ENCODE data around the gene GPC3. TPM values are rescaled to one million over a fixed set of nuclear protein-coding genes. Genes with fewer than 3 reads are reported as not detected.

GPC3 gene
- total RNA-seq, 3 donors from 2014 or later (not counting 1 experiment from before 2014, with no cell fraction given) = not detected

- intact Hi-C loops (cut with micrococcal nuclease) = no loop called here
- 97% methylated on average over 4 of the region's 5 CpGs for whole genome bisulfite sequencing (ENCODE audit: insufficient coverage)
Observed at GRCh38 chrX:133513123-133513522, 472.3 kb downstream of the GPC3 start.

GRCh38 chrX:133511041-133511440 lies 474.4 kb downstream of the GPC3 start:
- ATAC-seq (no peak), DNase-seq (no peak)
- WGBS (ENCODE audit: insufficient coverage) = 92% methylated on average over 3 of the region's 3 CpGs
- no peaks in the 10 kb centered on the region for H3K9me3 ChIP-seq (ENCODE audit: control insufficient read depth, insufficient read depth, low read length)
- Mint-ChIP-seq H3K4me3 (no peak overlapping the region), H3K27ac (no peak overlapping the region), H3K27me3 (ENCODE audit: low read depth in 2 of 2) (peaks cover 5 to 41% of the 10 kb centered on the region in 2 donors), H3K9me3 (no peaks in the 10 kb centered on the region), H3K4me1 (no peaks in the 10 kb centered on the region), H3K36me3 (no peaks in the 10 kb centered on the region)
- H3K4me1 ChIP-seq (ENCODE audit: control insufficient read depth, insufficient read depth, low read length) = no peaks in the 10 kb centered on the region
- no peaks in the 10 kb centered on the region for H3K27me3 ChIP-seq (ENCODE audit: control insufficient read depth, insufficient read depth, low read length)
- no peaks in the 10 kb centered on the region for H3K36me3 ChIP-seq (ENCODE audit: control insufficient read depth, insufficient read depth, low read length)
- no peak for TF ChIP-seq CTCF (IDR thresholded peaks at IDR 0.05)
- intact Hi-C loops (cut with micrococcal nuclease) = no loop called here
- no peak overlapping the region for H3K27ac ChIP-seq (ENCODE audit: low read length)
- H3K4me3 ChIP-seq (ENCODE audit: low read length) = no peak overlapping the region

More at GRCh38 chrX:133513123-133513522, 472.3 kb downstream of the GPC3 start:
- TF ChIP-seq CTCF (IDR thresholded peaks at IDR 0.05) = no peak
- no peak overlapping the region for H3K4me3 ChIP-seq (ENCODE audit: low read length)
- H3K9me3 Mint-ChIP-seq = no peaks in the 10 kb centered on the region
- H3K4me3 Mint-ChIP-seq = no peak overlapping the region
- no peaks in the 10 kb centered on the region for H3K4me1 Mint-ChIP-seq
- H3K36me3 Mint-ChIP-seq = no peaks in the 10 kb centered on the region
- H3K4me1 ChIP-seq (ENCODE audit: control insufficient read depth, insufficient read depth, low read length) = no peaks in the 10 kb centered on the region
- no peak overlapping the region for H3K27ac Mint-ChIP-seq
- H3K27ac ChIP-seq (ENCODE audit: low read length) = no peak overlapping the region
- H3K36me3 ChIP-seq (ENCODE audit: control insufficient read depth, insufficient read depth, low read length) = no peaks in the 10 kb centered on the region
- no peak for ATAC-seq
- H3K27me3 ChIP-seq (ENCODE audit: control insufficient read depth, insufficient read depth, low read length) = no peaks in the 10 kb centered on the region
- no peak for DNase-seq
- H3K27me3 Mint-ChIP-seq (ENCODE audit: low read depth in 2 of 2) = peaks cover 2 to 40% of the 10 kb centered on the region in 2 donors
- no peaks in the 10 kb centered on the region for H3K9me3 ChIP-seq (ENCODE audit: control insufficient read depth, insufficient read depth, low read length)

- H3K27ac ChIP-seq (ENCODE audit: low read length) = no peak overlapping the region
- no peaks in the 10 kb centered on the region for H3K4me1 Mint-ChIP-seq
- no peaks in the 10 kb centered on the region for H3K27me3 ChIP-seq (ENCODE audit: control insufficient read depth, insufficient read depth, low read length)
- TF ChIP-seq CTCF (IDR thresholded peaks at IDR 0.05) = no peak
- H3K4me3 Mint-ChIP-seq = no peak overlapping the region
- H3K27ac Mint-ChIP-seq = no peak overlapping the region
- H3K4me3 ChIP-seq (ENCODE audit: low read length) = no peak overlapping the region
- intact Hi-C loops (cut with micrococcal nuclease) = no loop called here
- H3K36me3 ChIP-seq (ENCODE audit: control insufficient read depth, insufficient read depth, low read length) = no peaks in the 10 kb centered on the region
- H3K9me3 Mint-ChIP-seq = no peaks in the 10 kb centered on the region
- peaks cover 5 to 7% of the 10 kb centered on the region in 2 donors for H3K27me3 Mint-ChIP-seq (ENCODE audit: low read depth in 2 of 2)
- no peaks in the 10 kb centered on the region for H3K4me1 ChIP-seq (ENCODE audit: control insufficient read depth, insufficient read depth, low read length)
- H3K36me3 Mint-ChIP-seq = no peaks in the 10 kb centered on the region
- ATAC-seq = no peak
- DNase-seq = no peak
- WGBS (ENCODE audit: insufficient coverage) = 90% methylated on average over 9 of the region's 10 CpGs
- no peaks in the 10 kb centered on the region for H3K9me3 ChIP-seq (ENCODE audit: control insufficient read depth, insufficient read depth, low read length)
Observed at GRCh38 chrX:133497356-133497755, 488.0 kb downstream of the GPC3 start.

Data from natural killer cell (primary cell).